GM19193 (cell line): ENCODE results near the gene LLCFC1.

ENCODE experiments used
- POLR2A ChIP-seq: IDR thresholded peaks from 4 replicates; pipeline ENCODE4 v1.6.1; 2011; ENCODE audit not compliant: insufficient read depth, insufficient read length; ENCODE audit errors: extremely low read depth

The LLCFC1 gene

DNA sequence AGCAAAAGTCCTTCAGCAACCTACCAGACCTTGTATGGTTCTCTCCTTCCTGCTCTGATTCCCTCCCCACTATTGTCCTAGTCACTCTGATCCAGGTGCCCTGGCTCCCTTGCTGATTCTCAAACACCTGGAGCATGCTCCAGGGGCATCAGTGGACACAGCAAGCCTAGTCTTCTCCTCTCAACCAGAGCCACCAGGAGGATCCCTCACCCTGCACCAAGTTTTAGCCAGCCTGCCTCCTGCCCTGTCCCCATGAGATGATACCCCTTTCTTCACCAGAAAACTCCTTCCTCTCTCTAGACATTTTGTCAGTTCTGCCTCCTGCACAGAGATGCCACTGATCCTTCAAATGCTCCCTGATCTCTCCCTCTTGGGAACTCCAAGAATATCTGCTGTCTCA, 11.0 kb downstream of the LLCFC1 start:
- TF ChIP-seq POLR2A = no peak

DNA sequence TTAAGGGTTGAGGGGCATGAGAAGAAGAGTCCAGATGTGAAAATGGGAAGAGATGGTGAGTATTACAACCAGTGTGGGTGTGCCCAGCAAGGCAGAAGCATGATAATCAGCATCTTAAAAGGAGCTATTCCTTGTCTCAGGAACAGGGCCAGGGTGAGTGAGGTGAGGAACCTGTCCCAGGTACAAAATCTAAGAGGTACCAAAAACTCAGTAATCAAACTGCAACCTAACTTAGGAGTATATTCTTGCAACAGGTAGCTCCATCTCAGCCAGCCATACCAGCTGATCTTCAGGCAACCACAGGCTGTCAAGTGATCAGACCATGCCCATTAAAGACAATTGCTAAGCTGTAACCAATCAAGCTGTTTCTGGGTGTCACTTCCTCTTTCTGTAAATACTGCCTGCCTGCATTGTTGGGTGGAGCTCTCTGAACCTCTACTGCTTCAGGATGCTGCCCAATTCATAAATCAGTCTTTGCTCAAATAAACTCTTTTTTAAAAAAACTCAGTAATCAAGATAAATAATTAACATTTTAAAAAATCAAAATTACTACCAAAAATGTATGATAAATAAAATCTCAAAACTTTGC, 15.5 kb downstream of the LLCFC1 start:
- TF ChIP-seq POLR2A = no peak

DNA sequence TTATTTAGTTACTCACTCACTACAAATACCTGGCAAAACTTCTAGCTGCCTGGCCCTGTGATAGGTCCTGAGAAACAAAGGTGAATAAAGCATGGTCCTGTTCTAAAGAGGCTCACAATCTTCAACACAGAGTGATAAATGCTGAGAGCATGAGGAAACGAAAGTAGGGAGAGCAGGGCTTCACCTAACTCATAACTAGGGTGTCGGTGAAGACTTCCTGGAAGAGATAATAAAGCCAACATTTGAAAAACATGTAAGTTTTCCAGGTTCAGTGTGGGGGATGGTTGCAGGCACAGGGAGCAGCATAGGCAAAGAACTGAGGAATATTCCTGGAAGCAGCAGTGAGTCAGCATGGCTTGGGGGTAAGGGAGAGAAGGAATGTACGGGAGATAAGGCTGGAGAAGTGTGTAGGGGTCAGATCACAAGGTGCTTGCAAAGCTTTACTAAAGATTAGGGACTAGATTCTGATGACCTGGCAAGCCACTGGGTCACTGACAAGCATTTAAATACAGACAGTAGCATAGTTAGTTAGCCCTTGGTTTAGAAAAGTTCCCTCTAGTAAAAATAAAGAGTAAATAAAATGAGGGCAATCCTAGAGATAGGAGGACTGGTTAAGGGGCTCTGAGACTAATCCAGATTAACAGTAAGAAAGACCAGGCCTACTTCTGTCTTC, 17.8 kb downstream of the LLCFC1 start:
- TF ChIP-seq POLR2A = no peak

DNA sequence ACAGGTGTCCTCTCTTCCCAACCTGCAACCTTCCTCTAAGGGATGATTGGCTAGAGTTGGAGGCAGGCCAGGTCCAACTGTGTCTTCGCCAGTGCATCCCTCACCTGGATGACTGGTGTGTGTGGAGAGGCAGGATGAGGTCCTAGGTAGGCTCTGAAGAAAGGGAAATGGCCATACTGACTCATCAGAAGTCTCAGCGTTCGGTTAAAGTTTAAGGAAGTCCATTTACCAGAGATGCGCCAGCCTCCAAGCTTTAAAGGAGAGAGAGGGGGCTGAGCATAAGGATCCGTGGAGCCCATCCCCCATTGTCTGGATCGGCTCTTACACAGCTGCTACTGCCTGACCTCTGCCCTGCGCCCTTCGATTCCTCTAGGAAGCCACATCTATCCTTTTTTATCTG, 18.4 kb downstream of the LLCFC1 start:
- no peak for TF ChIP-seq POLR2A

DNA sequence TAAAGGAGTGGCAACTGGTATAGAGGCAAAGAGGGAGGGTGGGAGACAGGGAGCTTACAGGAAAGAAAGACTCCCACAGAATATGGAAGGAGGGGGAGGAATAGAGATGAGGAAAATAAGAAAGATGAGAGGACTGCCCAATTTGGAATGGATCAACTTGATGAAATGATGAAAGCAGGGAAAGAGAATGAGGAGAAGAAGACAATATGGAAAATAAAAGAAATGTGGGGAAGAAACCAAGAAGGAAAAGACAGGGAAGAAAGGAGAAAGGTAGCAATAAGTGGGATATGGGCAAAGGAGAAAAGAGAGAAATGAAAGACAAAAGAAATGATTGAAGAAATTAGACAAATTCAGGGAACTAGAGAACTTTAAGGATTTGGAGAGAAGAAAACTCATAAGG, 19.9 kb downstream of the LLCFC1 start:
- no peak for TF ChIP-seq POLR2A

DNA sequence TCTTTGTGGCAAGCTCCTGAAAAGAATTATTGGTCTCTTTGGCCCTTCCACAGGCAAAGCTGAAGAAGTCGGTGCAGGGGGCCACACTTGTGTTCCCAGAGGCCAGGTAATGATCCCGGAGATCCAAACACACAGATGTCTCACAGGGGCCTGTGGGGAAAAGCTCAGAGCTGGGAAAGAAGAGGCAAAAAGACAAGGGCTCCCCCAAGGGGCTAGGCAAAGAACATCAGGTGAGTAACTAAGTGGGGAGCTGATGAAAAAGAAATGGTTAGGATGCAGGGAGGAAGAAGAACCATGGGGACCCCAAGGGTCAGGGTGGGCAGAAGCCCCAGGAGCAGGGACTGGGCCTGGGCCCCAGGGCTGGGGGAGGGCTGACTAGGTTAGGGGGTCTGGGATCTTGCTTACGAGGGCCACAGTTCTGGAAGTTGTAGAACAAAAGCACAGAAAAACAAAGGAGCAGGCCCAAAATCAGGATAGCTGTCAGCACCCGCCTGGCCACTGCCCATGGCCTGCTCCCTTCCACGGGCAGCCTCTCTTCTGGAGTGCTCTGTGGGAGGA, 21.8 kb downstream of the LLCFC1 start:
- TF ChIP-seq POLR2A = no peak

DNA sequence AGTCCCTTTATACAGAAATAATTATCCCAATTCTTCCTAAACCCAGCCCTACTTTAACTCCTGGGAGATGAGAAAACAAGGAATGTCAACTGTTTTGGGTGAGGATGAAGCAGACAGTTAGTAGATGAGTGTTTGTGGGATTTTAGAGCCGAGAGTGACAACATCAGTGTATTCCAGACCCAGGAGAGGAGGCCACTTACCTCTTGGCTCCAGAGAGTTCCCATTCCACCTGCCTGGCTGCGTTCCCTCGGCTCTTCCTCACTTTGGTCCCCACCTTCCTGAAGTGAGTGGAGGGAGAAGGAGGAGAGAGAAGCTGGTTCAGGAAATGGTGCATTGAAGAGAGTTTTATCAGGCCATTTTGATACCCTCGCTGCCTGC, 22.3 kb downstream of the LLCFC1 start:
- no peak for TF ChIP-seq POLR2A

DNA sequence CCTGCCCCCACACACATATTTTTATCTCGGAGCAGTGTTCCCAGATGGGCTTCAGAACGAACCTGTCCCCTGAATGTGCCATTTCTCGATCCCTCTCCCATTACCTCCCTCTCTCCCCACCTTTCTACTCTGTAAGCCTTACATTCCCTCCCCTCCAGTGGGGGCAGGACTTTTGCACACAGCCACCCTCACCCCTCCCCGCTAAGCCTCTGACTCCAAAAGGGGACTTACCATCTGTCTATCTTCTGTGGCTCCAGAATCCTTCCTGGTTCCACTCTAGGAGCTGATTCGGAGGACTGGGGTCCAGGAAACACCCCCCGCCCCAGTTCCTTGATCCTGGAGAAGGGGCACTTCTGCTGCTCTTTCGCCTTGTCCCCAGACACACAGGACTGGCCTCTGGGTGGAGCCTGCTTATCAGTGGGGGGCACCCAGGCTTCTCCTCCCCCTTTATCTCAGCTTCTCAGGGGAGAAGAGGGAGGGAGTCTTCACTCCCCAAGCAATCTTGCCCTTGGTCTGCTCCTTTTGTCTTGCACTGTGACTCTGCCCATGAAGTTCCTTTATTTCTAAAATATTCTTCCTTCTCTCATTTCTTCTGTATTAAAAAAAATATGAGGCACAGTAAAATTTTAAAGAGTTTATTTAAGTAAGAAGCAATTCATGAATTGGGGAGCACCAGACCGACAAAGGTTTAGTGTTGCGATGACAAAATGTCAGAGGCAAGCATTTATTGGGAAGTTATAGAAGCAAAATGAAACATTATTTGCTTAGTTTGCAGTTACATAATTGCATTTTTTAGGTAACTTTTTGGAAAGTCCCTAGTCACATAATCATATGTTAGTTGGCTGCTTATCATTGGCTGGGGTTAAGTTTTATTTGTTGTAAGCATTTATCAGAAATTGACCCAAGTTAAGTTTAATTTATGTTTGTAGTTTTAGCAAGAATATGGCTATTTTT, 23.0 kb downstream of the LLCFC1 start, which contains the start of gene KEL:
KEL (minus strand) TSS at position 391 of the 954 bp plus-strand sequence; CDS start at position 234, 157 bp downstream.
- TF ChIP-seq POLR2A = no peak

DNA sequence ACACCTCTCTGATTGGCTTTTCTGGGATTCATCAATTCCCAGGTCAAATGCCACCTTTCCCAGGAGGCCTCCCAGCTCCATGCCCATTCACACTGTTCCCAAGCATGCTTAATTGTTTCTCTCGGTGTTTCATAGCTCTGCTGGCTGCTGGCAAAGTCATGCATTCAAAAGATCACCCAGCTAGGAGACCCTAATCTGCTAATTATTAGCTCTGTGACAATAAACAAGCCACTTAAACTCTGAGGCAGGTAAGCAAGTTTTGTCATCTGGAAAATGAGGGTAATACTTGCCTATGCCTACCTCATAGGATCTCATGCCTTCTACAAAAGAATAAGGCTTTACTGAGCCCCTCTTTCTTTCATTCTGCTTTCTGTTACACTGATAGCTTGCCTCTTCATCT, 23.7 kb downstream of the LLCFC1 start:
- TF ChIP-seq POLR2A = no peak

DNA sequence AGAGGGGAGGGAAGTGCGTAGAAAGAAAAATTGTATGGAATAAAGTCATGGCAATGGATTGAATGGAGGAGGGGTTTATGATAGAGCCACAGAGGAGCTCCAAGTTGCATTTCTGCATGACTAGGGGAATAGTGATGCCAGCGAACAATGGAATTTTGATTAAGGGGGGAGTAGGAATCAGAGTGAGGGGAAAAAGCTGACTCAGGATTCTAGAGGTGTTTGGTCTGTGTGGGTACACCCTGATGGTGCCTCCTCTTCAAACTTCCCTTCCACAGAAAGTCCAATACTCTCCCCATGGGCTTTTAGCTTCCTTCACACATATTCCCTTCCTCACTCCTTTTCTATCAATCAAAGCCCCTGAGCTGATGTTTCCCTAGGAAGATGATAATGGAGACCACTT, 24.7 kb downstream of the LLCFC1 start:
- no peak for TF ChIP-seq POLR2A

DNA sequence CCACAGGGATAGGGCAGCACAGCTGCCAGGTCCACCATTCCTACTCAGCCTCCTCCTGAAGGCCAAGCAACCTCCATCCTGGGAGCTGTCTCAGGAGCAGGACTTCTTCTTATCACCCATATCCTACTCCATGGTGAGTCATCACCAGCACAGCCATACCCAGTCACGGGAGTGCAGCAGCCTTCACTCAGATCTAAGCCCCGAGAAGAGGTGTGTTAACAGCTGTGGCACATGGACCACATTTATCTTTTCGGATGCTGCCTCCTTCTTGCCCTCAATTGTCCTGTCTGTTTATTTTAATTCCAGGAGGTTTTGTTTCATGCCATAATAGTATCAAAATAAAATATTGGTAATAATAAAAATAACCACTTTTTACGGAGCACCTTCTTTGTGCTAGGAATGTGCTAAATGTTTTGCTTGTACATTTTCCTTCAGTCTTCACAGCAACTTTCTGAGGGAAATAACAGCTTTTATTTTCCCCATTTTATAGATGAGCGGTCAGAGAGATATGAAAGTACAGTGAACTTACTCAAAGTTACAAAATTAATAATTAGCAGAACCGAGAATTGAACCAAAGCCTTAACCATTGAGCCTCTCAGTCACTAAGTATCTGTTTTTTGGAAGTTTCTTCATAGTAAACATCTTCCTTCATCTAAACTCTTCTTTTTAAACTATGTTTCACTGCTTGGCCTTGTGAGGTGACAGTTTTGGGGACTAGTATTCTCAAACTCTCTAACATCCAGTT, 25.4 kb downstream of the LLCFC1 start:
- TF ChIP-seq POLR2A = no peak

DNA sequence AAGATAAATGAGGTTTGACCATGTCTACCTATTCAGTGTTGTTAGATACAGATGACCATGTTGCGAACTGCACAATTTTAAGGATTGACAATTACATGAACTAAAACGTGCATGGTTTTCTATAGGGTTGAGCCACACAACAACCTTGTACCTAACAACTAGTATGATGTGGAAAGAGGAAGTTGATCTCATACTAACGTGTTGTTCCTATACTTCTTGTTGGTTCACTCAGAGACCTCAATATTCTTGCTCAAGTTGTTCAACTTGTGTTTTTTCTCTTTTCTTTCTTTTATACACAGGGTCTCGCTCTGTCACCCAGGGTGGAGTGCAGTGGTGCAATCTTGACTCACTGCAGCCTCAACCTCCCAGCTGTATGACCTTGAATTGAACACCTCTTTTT, 28.9 kb downstream of the LLCFC1 start:
- TF ChIP-seq POLR2A = no peak

DNA sequence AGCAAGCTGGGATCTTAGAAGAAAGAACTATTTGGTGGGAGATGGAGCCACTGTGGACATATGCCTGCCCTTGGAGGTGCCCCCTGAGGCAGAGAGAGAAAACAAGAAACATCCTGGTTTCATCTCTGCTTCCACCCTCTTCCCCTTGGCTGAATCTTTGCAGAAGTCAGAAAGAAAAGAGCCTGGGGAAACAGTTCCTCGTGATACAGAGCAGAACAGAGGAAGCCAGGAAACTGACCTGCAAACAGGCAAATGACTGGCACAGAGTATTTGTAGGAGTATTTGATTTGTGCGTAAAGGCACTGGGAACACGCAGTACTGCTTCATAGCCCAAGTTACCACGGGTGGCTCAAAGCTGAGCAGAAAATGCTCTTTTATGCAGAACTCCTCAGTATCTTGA, 29.9 kb downstream of the LLCFC1 start:
- no peak for TF ChIP-seq POLR2A

DNA sequence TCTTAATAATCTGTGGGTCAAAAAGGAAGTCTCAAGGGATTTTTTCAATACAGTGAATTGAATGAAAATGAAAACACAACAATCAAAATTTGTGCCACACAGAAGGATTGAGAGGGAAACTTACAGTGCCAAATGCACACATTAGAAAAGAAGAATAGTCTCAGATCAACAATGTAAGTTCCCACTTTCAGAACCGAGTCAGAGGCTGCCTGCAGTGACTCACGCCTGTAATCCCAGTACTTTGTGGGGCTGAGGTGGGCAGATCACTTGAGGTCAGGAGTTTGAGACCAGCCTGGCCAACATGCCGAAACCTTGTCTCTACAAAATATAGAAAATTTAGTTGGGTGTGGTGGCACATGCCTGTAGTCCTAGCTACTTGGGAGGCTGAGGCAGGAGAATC, 35.3 kb downstream of the LLCFC1 start:
- no peak for TF ChIP-seq POLR2A

DNA sequence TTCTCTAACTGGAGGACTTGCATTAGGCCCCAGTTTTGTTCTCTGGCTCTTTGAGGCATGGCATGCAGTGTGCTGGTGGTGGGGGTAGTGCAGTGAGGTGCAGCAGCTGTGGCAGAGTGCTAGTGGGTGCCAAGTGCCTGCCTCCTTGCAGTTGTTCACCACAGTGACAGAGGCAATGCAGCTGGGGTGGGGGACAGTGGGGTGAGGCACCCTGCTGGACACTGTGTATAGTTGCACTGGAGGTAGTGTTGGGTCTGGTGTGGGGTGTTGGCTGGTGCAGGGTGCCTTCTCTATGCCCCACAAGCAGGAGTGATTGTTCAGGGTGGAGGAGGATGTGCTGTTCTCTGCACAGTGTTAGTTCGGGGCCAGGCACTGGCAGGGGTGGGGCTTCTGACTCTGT, 44.5 kb downstream of the LLCFC1 start:
- TF ChIP-seq POLR2A = no peak

DNA sequence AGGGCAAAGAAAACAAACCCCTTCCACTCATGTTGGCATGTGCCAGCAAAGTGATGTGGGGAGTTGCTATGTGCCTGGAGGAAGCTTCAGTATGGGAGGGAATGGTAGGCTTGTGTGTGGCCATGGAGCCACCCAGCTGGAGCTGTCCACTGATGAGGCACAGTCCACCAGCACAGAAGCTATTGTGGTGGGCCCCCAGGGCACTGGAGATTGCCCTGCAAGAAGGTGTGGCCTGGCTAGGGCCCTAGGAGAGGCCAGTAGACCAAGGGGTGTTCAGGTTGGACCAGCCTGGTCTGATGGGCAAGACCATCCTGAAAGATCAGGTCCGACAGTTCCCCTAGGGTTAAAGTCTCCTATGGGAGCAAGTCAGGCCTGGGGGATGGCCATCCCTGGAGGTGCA, 45.0 kb downstream of the LLCFC1 start:
- no peak for TF ChIP-seq POLR2A
